Upper lobe of left lung (tissue), 4 donors: Measurements from ENCODE around the gene GDF11.

ENCODE experiments used
- POLR2AphosphoS5 ChIP-seq, 2 donors: sonication (generic); formaldehyde crosslinking; IDR thresholded peaks; one replicate each; pipeline ENCODE4 v1.5.1; 2017; ENCODE audit warnings: antibody characterized with exemption in 2 of 2
- TF ChIP-seq, protein P1 (sequence below), 6 experiments: fragments of 450-650 bp in 4 of 6; fragments of 200-600 bp in 2 of 6; sonication (generic) in 2 of 6; IDR thresholded peaks; one replicate each; pipeline ENCODE4 v1.5.1; 2016 to 2019; ENCODE audit warnings: antibody characterized with exemption in 6 of 6

DNA sequence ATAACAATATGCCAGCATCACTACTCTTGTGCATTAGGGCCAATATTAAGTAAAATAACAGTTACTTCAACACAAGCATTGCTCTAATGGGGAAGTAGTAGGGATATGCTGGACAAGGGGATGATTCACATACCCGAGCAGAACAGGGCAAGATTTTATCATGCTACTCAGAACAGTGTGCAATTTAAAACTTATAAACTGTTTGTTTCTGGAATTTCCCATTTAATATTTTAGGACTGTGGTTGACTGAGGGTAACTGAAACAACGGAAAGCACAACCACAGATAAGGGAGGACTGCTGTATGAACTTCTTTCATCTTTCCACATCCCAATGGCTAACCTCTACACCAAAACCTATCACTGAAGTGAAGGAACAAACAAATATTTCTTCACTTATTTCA lies 37.8 kb downstream of the GDF11 start:
- no peak for TF ChIP-seq POLR2AphosphoS5 (IDR thresholded peaks at IDR 0.05)
- TF ChIP-seq, protein P1, sequence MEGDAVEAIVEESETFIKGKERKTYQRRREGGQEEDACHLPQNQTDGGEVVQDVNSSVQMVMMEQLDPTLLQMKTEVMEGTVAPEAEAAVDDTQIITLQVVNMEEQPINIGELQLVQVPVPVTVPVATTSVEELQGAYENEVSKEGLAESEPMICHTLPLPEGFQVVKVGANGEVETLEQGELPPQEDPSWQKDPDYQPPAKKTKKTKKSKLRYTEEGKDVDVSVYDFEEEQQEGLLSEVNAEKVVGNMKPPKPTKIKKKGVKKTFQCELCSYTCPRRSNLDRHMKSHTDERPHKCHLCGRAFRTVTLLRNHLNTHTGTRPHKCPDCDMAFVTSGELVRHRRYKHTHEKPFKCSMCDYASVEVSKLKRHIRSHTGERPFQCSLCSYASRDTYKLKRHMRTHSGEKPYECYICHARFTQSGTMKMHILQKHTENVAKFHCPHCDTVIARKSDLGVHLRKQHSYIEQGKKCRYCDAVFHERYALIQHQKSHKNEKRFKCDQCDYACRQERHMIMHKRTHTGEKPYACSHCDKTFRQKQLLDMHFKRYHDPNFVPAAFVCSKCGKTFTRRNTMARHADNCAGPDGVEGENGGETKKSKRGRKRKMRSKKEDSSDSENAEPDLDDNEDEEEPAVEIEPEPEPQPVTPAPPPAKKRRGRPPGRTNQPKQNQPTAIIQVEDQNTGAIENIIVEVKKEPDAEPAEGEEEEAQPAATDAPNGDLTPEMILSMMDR (IDR thresholded peaks at IDR 0.05) = no peak
